ENCODE measurements around the gene PAM16.

The PAM16 gene

DNA sequence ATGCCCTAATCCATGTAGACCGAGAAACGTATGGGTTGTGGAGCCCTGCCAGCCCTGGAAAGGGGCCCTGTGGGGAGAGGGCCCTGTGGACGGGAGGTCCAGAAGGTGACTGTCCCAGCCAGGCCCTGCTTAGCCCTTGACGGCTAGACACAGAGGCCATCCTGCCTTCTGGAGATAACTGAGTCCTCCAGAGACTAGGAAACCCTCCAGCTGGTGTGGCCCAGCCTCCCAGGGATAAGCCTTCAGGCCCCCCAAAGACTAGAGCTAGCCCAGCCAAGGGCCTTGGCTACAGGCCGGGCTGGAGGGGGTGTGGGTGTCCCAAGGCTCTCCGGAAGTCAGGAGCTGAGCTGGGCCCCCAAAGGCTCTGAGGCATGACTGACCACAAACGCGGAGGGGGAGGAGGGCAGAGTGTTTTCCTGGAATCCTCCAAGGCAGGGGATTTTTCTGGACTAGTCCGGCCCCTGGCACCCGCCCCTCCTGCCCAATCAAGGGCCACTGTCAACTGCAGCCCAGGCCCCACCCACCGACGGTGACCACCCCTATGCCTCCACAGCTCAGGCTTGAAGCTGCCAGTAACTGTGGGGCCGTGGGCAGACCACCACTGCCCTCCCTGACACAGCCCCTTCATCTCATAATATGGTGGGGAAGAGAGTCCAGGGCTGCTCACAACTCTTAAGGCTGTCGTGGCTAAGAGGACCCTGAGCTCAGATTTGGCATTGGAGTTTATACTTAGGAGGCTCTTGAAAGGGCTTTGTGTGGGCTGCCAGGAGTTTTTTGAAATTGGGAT lies 19.6 kb upstream of the PAM16 start:
- FAIRE-seq = no peak

DNA sequence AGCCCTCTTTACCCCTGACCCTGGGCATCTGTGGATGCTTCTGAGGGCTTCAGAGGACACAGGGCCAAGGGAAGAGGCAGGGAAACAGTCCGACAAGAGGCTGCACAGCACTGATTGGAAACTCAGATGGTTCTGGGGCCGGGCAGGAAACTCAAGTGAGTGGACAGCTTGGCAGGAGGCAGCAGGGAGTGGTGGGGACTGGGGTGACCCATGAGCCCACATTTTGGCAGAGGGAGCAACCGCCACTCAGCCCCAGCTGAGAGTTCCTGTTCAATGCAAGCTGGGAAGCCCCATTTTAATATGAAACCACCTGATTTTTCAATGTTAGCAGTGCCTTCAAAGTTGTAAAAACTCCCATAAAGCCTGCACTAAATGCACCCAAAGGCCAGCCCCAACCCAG lies 19.0 kb upstream of the PAM16 start:
- FAIRE-seq = no peak

DNA sequence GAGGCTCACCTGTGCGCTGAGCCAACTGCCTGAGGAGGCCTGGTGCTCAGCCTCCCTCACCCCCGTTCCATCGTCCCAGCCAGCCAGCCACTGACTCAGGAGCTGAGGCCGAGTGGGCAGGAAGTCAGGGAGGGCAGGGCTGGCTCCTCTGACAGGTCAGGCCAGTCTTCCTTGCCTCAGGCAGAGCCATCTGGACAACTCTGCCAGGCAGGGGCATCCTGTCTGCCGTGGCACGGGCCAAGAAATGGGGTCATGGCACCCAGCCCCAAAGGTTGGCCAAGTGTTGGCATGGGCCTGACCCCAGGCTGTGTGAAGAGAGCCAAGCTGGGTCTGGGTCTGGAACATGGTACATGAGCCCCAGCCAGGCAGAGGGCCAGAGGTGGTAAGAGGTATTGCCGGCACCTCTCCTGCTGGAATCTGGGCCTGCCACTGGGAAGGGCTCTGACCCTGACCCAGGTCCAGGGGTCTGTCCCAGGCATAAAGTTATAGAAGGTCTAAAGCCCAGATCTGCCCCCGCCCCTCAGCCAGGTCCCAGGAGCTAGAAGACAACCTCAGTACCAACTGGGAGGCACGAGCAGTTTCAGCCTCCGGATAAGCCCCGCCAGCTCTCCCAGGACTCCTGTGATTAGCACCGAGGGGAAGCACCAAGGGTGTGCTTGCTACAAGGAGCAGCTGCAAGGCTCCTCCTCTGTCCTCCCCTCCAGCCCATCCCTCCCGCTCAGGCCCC lies 18.0 kb upstream of the PAM16 start:
- FAIRE-seq = no peak

GRCh38 chr16:4367393-4367856 lies 16.3 kb upstream of the PAM16 start:
- no peak for FAIRE-seq

- FAIRE-seq = no peak
Observed at GRCh38 chr16:4366016-4366415, 14.9 kb upstream of the PAM16 start.

- FAIRE-seq = no peak
Observed at GRCh38 chr16:4365615-4366014, 14.5 kb upstream of the PAM16 start.

GRCh38 chr16:4365014-4365406 lies 13.9 kb upstream of the PAM16 start:
- no peak for FAIRE-seq

- FAIRE-seq = no peak
Observed at GRCh38 chr16:4364196-4365013, 13.3 kb upstream of the PAM16 start.

DNA sequence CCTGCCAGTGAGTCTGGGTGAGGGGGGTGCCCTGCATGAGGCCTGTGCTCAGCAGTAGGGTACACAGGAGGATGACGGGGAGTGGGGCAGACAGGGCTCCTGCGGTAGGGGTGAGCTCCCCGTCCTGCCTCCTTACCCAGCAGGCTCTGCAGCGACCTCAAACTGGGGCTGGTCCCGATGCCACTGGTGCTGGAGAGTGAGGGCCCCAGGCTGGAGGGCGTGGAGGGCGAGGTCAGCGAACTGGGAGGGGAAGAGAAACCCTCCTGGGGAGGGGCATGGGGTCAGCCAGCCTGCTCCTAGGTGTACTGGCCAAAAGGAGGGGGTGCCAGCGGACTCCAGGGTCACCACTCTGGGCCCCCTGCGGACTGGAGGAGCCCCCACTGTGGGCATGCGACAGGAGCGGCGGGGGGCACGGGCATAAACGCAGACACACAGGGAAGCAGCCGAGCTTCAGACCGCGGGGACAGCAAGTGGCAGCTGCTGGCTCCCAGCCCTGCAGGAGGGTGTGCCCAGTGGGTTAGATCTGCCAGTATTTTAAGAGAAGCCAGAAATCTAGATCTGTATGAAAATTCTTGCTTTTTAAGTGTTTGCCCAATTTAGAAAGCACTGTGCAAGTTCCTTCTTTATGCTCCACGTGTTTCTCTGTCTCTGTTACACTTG lies 11.5 kb upstream of the PAM16 start:
- FAIRE-seq = no peak

- FAIRE-seq = no peak
Observed at GRCh38 chr16:4361944-4362311, 10.8 kb upstream of the PAM16 start.

DNA sequence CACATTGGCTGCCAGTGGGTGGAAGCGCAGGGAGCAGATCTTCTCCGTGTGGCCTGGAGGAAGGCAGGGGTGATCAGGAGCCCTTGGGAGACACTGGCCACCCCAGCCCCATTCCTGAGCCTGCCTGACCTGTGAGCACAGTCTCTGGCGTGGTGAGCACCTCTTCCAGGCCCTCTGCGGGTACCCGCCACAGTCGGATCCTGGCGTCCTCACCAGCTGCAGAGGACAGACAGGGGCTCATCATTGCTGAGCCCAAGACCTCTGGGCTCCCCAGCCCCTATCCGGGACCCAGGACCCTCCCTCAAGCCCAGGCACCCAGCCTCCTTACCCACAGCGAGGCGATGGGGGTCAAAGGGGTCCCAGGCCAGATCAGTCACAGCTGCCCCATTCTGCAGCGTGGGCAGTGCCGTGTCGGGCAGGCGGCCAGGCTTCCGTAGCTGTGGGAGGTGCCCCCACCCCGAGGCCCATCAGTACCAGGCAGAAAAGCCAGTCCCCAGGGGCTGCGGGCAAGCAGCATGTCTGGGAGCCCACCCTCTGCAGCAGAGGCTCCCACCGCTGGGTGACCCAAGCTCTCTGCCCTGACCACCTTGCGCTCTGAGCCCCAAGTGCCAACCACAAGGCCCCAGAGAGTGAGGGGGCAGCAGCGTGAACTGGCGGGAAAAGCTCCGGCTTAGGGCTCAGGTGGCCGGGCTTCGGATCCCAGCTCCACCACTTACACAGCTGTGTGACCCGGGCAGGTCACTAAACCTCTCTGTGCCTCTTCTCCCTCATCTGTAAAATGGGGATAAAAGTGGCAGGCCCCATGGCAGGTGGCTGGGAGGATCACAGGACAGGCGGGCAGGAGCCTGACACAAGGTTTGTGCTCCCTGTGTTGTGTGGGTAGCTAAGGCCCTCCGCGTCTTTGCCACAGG lies 10.2 kb upstream of the PAM16 start:
- no peak for FAIRE-seq

GRCh38 chr16:4360538-4361021 lies 9.5 kb upstream of the PAM16 start:
- FAIRE-seq = no peak

DNA sequence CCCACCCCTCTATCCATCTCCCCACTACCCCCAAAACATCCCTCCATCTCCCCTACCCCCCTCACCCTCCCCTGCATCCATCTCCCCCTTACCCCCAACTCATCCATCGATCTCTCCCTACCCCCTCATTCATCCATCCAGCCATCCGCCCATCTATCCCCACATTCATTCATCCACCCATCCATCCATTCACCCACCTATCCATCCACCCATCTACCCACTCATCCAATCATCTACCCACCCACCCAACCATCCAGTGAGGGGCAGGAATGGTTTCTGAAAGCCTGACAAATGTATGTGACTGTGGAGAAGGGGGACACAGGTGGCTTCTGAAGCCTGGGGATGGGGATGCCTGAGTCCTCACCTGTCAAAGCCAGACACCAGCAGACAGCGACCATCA lies 8.8 kb upstream of the PAM16 start:
- no peak for FAIRE-seq

DNA sequence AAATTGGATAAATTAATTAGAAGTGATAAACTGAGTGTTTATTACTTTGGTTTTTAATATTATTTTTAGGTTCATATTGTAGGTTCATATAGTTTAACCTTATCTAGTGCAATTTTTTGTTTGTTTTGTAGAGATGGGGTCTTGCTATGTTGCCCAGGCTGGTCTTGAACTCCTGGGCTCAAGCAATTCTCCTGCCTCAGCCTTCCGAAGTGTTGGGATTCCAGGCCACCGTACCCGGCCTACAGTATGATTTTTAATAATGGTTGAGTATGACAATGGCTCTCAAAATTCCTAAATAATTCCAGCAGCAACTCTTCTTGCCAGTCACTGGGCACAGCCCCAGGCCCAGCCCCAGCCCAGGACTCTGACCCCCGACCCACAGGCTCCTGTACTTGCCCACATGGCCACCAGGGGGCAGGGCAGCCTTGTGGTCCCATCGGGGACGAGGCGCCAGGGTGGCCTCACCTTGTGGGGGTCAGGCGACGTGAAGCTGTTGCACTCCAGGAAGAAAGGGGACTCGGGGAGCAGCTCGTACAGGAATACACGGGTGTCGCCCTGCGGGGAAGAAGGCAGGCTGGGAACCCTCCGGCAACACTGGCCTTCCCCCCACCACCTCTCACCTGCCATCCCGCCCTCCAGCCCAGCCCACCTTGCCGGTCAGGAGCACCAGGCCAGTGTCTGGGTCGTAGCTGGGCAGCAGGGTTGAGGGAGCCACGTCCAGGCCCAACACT lies 7.9 kb upstream of the PAM16 start:
- FAIRE-seq = no peak

DNA sequence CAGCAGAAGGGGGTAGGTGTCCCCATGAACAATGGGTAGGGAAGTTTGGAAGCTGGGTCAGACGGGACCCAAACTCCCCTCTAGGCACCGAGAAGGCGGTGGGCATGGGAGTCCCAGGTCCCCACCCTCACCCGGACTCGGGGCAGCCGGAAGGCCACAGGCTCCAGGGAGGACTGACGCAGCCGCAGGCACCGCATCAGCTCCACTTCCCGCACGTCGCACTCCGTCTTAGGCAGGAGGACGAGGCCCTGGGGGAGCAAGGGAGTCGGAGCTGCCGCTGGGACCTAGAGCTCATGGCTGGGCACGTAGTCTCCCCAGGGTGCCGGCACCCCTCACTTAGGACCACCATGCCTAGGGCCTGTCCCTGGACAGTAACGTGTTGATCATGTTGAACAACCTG lies 7.1 kb upstream of the PAM16 start:
- FAIRE-seq = no peak

DNA sequence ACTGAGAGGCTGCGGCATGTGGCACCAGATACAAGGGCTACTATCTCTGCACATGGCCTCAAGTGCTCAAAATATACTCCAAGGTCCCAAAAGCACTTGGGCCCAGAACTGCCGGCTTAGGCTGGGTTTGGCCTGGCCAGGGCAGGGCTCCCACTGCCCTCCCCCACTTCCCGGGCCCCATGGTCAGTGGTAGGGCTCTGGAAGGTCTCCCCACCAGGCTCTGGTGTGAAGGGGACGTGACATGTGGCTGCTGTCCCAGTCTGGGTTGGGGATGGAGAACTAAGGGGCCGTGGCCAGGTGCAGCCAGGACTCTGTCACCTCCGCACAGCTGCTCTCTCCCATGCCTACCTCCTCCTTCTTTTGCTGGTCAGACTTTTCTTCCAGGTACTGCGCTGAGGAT lies 5.7 kb upstream of the PAM16 start:
- no peak for FAIRE-seq

DNA sequence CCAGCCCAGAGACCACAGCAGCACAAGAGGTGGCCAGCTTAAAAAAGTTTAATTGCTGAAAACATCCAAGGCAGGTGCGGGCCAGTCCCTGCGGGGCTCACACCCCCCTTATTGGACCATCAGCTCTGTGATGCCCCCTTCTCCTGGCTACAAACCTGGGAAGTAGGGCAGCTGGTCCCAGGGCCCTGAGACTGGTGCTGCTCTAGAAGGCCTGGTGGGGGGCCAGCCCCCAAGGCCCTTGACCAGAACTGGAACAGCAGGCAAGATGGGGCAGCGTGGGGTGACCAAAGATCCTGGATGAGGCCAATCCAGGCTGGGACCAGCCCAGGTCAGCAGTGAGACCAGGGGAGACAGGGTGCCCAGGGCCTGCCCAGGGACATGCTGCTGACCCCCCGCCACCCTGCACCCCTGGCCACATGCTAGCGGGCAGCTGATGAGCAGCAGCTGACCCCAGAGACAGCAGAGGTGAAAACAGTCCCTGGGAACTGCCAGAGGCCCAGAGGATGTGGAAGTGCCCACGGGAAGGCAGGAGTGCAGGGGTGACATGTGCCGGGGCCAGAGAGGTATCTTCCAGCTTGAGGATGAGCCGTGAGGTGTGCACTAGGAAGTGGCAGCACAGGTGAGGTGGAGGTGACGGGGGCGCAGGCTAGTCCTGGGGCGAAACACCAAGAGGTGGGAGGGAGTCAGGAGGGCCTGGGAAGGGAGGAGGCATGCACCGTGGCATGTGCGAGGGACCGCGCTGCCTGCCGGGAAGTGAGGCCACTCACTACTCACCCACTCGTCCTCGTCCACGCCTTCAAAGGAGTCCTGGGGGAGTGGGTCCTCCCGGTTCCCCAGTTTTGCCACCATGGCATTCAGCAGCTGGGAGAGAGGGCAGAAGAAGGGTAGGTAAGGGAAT lies 3.6 kb upstream of the PAM16 start:
- FAIRE-seq = no peak

GRCh38 chr16:4353675-4354074 lies 2.6 kb upstream of the PAM16 start:
- FAIRE-seq = no peak

- no peak for FAIRE-seq
Observed at GRCh38 chr16:4352843-4353242, 1.7 kb upstream of the PAM16 start.

GRCh38 chr16:4351880-4352279 lies 759 bp upstream of the PAM16 start:
- no peak for FAIRE-seq

Measured in A204.1 (cell line).